HG03571 (cell line): ENCODE results near the gene LPP.

Source experiments
- ATAC-seq: cut with Tn5 transposase; IDR thresholded peaks from one replicate; pipeline ENCODE4 v1.9.1; 2021; ENCODE audit not compliant: unreplicated experiment

The LPP gene

DNA sequence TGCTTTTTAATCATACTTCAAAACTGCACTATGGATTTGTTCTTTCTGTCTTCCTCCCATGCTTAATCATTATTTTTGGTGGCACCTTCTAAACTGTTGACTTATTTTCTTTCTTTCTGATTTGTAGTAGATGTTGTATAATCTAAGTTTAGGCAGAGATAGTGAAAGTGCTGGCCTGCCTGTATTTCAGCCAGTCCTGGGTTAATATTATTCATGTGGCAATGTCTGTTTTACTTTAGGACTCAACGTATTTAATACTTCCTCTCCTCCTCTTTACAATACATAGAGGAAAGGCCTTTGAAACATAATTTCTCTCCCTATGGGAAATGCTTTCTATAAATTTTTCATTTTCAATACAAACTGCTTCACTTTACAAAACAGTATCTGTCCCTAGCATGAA, 690.1 kb downstream of the LPP start:
- ATAC-seq = no peak

DNA sequence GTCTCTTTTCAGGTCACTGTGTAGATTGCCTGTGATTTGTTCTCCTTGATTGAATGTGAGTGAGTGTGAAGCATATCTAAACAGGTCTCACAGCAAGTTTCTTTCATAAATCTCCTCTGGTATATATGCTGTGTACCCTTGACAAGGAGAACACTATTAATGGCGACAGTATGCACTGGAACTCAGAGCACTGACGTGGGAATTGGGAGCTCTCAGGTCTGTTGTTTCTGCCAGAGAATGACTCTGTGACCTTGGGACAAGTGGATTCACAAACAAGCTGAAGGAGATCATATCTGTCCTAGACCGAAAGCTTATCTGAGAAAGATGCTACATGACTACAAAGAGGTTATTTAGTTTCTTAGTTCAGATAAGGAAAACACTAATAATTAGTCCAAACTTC, 691.6 kb downstream of the LPP start:
- no peak for ATAC-seq

DNA sequence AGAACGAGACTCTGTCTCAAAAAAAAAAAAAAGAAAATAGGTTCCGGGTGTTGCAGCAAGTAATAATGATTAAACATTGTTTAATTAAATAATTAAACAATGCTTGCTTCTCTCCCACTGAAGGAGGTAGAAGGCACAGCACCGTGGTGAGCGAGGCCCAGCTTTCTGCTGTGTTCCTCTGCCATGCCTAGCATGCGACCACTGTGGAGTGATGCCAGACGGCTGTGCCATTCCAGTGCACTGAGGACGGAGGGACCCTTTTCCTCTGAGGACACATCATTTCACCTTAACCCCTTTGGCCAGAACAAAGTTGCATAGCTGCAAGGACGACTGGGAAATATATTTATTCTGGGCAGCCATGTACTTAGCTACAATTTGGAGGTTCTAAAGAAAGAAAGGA, 695.0 kb downstream of the LPP start:
- ATAC-seq = no peak

DNA sequence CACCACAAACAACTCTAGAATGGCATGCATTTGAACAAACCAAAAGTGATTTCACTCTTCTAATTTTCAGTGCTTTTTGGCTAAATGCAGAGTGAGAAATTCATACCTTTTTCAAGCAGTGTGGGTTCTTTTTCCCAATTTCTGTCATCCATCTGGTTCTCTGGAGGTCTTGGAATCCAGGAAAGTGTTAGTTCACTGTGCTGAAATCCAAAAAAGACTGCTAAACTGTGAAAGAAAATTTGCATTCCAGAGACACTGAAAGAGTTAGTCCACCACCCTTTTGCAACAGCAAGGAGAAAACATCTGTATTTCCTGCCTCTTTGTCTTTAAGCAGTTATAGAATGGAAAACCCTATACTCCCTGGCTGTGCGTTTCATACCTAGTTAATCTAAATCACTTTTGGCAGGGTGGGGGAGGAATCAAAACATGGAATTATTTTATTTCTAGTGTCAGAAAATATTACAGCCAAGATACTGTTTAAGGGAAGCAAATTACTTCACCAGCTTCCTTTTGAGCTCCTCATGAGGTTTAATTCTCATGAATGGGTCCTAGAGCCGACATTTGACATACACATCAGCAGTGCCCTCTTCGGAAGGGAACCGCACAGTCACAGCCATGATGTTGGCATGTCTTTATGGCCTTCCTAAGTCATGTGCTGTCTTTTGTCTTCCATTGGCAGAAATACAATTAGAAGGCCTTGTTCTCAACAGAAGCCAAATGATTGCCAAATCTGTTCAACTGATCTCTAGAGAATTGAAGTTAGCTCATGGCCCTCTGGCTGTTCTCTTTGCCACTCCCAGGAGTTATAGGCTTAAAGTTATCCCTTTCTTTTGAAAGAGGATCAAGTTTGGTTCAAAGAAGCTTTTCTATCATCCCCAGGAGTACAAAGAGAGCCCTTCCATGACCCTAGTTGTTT, 700.2 kb downstream of the LPP start:
- ATAC-seq = no peak

DNA sequence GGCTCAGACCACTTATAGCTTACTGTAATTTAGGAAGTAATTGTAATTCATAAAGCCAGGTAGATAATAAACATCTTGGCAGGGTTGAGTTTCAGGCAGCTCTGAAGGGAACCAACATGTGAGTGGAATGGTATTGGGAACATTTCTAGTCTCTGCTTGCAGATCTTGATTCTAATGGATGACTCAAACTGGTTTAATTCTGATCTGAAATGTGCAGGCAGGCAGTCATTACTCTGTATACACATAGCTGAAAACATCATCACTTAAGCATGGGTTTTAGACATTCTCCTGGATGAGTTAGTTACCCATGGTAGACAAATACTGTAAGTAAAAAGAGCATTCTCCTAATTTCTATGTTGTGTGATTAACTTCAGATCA, 700.8 kb downstream of the LPP start:
- ATAC-seq = no peak

DNA sequence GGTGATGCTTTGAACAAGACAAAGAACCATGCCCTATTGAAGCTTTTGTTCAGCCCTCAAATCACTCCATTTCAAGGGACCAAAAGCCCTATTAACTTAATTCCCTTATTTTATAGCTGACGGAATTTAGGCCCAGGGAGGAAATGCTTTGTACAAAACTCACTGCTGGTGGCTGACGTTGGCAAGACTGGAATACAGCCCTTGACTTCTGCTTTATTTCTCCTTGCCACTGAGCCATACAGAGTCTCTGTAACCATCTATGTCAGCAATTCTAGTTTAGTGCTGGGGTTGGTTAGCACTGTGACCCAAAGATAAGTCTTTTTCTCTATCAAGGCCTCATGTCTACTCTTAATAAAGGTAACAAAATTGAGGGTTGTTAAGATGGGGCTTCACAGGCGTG, 701.7 kb downstream of the LPP start:
- ATAC-seq = no peak

DNA sequence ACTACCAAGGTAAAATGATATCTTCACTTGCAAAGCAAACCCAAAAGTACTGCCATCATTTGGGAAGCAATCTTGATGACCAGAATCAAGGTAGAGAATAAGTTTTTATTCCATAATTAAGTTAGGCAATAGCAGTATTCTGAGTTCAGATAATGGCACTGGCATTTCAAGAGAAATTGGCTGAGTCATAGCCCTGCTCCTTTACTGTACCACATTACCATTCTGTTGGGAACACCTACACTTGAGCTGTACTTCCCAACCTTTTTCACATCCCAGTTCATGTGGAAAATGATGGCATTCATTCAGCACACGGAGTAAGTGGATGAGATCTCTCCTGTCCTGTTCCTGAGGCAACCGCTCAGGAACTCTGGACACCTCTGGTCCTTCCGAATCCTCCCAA, 706.2 kb downstream of the LPP start:
- no peak for ATAC-seq

DNA sequence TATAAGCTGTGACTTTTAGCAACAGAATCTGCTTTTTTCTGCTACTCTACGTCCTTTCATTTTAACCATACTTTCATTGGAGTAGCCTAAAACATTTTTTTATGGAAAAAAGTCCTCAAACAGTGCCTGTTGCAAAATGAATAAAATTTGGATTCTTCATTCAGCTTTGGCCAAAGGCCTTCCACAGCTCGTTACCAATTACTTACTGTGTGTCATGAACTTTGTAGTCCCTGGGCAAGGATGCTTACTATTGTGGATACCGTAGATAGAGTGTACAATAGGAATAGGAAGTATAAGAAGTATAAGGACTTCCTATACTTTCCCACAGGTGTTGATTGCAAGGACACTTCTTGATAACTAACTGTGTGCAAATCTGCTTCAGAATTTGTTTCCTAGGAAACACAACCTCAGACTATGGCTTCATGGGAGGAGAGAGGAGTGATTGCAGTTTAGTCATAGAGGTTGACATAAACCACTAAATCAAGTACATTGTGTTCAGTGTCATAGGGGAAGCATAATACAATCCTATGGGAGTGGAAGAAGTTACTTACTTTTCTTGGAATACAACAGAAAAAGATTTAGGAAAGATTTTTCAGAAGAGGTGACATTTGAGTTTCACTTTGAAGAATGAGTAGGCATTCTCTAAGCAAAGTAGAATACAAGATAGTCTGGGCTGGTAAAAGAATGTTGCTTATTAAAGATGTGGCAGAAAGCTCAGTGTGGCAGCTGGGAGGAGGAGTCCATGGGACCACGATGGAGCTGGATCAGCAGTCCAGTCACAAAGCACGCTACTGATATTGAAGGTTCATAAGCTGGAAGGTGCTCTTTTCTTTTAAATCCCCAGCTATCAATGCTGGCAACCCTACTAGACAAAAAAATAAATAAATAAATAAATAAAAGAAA, 708.1 kb downstream of the LPP start:
- no peak for ATAC-seq

DNA sequence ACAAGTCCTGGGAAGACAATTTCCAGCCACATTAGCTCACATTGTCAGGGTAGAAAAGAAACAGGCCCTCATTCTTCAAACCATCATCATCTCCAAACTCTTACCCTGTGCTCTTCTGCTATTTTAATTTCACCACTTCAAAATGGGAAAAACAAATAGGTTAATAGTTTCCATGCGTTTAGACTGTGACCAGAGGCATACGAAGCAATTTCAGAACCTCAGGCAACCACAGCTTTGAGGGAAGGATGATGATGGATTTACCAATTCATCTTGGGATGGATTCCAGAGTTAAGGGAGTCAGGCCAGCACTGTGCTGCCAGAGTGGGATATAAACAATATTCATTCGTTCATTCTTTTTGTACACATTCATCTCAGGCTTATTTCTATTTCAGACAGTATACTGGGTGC, 710.0 kb downstream of the LPP start:
- no peak for ATAC-seq

DNA sequence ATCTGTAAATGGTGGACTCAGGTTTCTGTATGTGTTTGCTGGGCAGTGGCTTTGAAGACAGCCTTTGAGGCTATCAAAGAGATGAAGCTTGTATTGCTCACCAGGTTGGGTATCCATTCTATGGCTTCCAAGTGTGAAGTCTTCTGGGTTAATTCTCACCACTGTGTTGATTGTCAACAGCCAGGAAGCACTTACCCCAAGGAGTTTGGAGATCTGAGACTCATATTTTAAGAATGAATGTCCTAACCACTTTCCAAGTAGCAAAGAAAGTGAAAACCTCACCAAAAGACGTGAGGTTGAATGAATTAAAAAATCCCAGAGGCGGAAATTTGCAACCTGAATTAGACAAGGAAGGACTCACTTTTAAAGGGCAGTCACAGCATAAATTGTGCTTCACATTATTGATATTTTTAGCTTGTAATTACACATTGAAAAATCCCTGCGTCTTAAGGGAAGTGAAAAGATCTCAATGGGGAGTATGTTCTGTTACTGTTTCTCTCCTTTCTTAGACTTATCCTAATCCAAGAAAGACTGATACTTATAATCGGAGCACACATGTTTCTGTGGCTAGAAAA, 713.8 kb downstream of the LPP start:
- ATAC-seq = no peak

DNA sequence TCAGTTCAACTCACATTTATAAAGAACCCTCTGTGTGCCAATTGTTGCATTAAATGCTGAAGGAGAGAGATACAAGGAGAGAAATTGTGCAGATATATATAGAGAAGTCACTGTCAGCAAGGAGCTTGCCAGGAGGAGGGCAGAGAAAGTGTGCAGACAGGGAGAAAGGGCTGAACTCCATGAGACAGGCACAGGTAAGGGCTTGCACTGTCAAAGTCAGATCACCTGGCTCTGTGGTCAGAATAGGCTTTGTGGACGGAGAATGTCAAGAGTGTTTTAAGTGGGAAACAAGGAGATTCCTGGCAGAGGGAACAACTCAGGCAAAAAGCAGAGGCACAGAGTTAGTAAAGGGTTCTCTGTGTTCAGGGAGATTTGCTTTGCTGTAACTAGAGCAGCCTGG, 714.8 kb downstream of the LPP start:
- ATAC-seq = no peak

DNA sequence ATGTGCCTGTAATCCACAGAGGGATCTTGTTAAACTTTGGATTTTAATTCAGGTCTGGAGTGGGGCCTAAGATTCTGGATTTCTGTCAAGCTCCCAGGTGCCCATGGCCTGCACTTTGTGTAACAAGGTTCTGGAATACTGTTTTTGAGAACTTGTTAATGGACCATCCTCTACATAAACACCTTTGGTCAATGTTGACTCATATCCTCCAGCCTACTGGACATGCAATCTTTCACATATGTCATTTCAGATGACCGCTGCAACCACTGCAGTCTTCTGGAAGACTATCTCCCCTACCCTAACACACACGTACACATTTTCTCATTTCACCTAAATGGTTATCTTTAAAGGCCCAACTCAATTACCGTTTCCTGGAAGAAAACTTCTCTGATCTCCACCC, 715.7 kb downstream of the LPP start:
- no peak for ATAC-seq

DNA sequence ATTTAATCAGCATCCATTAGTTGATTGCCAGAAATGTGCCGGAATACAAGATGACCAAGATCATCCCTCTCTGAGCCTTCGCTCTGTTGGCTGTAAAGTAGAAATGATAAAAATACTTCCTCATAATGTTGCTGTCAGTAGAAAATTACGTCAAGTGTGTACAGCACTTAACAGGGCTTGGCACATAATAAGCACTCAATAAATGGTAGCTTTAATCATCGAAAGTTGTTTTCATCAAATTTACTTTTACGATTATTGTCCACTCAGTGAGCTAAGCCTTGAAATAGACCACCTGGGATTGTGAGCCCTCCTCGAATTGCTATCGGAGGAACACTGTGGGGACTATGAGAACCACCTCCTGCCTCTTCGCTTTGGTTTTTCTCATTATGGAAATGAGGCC, 716.5 kb downstream of the LPP start:
- no peak for ATAC-seq

DNA sequence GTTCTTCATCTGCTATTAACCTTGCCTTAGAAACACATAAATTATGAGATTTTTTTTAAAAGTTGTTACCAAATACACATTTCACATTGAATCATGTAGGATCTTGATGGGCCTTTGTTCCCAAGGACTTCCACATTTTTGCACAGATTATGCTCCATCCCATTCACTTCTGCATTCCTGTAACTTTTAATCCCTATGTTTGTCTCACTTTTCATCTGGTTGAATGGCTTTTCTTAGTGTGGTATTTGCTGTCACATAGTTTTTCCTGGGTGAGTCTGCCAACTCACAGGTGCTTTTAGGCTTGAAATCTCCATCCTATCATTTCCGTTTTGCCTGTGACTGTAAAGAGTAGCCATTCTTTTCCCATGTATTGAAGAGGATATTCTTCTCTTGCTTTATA, 720.6 kb downstream of the LPP start:
- no peak for ATAC-seq

DNA sequence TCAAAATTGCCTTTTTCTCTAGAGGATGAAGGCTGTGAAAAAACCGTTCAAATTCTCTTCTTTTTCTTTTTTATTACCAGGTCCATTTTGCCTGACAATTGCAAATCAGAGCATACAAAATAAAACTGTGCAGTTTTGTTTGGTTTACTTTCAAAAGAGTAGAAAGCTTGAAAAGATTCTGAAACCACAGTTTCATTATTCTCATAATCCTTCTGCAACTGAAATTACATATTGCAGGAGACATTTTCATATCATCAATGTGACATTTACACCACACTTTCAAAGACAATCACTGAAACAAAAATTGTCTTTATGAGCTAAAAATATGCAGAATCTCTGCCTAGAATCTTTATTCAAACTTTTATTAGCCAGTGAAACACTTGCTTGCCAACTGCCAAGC, 721.5 kb downstream of the LPP start:
- ATAC-seq = no peak

DNA sequence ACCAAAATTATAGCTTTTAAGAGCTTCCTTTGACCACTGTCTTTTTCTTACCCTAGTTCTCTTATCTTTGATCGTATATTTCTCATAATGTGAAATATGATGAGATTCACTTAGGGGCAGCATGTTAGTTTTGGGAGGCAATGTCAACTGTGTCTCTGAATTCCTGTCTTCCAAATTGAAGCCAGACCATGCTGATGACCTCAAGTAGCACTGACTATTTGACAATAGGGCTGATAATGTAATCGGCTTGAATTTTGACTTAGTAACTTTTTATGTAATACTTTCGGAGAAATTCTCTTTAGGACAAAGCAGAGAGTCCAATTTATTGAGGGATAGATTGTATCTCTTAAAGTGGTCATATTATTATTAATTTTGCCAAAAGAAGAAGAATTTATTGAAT, 722.4 kb downstream of the LPP start:
- no peak for ATAC-seq

DNA sequence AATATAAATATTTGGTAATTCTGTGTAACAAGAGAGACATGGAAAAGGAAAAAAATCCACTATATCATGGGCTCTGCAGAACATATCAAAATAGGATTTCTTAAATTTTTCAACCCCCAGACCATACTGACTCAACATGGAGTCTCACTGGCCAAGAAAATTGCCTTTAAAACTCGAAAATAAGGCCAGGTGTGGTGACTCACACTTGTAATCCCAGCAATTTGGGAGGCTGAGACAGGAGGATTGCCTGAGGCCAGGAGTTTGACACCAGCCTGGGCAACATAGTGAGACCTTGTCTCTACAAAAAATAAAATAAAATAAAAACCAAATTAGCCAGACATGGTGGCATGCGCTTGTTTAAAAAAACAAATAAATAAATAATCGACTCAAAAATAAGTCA, 723.4 kb downstream of the LPP start:
- no peak for ATAC-seq

DNA sequence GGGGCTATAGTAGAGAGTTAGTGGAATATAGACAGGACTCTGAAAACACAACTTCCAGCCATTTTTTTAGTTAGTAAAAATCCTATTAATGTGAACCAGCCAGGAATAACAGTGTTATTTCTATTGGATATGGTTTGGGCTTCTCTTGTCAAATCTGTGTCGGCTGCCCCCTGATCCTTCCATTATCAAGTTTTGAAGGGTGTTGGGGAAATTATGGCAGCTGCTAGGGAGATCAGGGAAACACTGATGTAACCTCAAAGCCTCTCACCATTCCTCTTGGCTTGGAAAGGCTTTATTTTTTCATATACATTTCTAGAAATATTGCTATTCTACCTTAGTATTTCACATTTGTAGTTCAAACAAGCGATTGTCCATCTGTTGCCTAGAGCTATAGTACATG, 724.1 kb downstream of the LPP start:
- ATAC-seq = no peak

DNA sequence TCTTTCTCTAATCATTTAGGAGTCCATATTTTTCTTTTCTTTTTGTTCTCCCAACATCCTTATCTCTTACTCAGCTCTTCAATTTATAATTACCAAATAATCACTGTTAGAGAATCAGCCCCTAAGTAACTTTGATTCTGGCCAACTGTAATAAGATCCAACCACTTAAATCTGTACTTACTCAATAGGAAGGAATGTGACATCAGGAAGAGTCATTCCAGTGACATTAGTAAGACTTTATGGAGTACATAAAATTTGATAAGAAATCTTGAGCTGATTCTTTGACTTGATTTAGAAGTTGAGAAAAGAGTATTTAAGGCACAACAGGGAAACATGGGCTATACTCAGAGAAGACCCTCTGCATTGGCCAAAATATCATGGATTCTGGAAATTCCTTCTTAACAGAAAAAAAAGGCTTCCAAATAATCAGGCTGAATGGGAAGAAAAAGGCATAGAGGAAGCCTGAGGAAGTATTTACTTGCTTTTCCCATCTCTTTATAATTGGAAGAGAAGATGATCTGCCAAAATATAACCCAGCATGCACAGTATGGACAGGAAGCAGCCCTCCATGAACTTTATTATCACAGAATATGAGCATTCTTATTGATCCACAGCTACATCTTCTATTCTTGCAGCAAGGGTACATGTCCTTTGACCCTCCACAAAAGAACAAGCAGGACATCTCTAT, 728.1 kb downstream of the LPP start:
- ATAC-seq = no peak

DNA sequence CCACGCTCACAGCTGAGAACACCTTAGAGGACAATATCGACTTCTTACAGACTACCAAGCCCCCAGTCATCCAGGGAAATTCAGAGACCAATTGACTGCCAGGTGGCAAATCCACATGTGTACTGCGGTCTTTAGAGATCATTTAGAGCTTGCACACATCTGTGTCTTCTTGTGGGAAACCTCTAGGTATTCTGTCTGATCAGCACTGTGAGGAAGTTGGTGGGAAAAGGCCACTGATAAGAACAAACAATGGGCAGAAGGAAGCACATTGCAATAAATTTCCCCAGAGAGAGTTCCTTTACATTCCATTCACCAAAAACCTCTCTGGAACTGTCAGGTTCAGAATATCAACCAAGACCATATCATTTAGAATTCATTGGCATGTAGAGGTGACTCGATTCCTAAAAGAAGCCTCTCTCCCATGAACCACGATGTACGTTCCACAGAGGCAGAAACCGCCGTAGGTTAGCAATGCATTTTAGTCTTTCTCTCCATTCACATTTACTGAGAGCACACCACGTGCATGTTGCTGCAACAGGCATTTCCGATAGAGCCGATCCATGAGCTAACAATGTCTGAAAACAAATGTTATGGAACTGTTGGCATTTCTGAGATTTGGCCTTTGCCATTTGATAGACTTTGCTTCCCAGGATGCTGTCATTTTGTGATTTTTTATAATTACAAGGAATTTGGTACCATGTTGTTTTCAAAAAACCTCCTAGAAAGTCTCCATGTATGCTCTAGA, 730.5 kb downstream of the LPP start:
- no peak for ATAC-seq
